ENCODE data around the gene SMYD2. TPM values are rescaled to one million over a fixed set of nuclear protein-coding genes. Genes with fewer than 3 reads are reported as not detected.

SMYD2 gene
- total and polyA plus RNA-seq, 2 of the 8 experiments (the other 6 are each of a cell fraction or from before 2014, with no cell fraction given) = 3.0 to 5.2 TPM

GRCh38 chr1:214236477-214236876, 44.5 kb upstream of the SMYD2 start:
- Histone ChIP-seq H3K79me1 (ENCODE audit: low read depth, low read length) (no peaks in the 10 kb centered on the region), H3K9me3 (ENCODE audit: insufficient read depth in 2 of 2, low read depth in 1 of 2, low read length in 1 of 2) (no peaks in the 10 kb centered on the region), H3K14ac (ENCODE audit: insufficient read length) (no peak overlapping the region), H2AK5ac (ENCODE audit: low read depth, low read length) (no peak overlapping the region), H2AFZ (ENCODE audit: low read length) (no peak overlapping the region), H2BK5ac (ENCODE audit: low read depth, low read length) (no peak overlapping the region), H4K20me1 (replicated peaks in 1 of 2; ENCODE audit: control insufficient read depth in 1 of 2, insufficient read depth in 2 of 2, low read length in 2 of 2) (no peaks in the 10 kb centered on the region), H3K23ac (ENCODE audit: insufficient read length) (no peak overlapping the region), H3K18ac (ENCODE audit: extremely low read depth, low read length) (no peak overlapping the region), H4K8ac (ENCODE audit: extremely low read depth, insufficient read depth, low read length) (no peak overlapping the region), H3K4me2 (ENCODE audit: insufficient read depth in 1 of 2, low read depth in 2 of 2, low read length in 2 of 2) (no peak overlapping the region), H4K91ac (replicated peaks; ENCODE audit: insufficient read length, low read length) (no peak overlapping the region), H3K79me2 (ENCODE audit: control insufficient read depth in 1 of 2, insufficient read depth in 2 of 2, low read length in 2 of 2) (no peaks in the 10 kb centered on the region), H3K27me3 (replicated peaks in 1 of 4; ENCODE audit: control insufficient read depth in 3 of 4, extremely low read depth in 1 of 4, insufficient read depth in 3 of 4, low read length in 3 of 4) (peaks cover 0 to 1% (median 0%) of the 10 kb centered on the region in 4 experiments; a peak in 1 of 7 replicates), H2BK120ac (replicated peaks; ENCODE audit: low read depth, low read length) (no peak overlapping the region), H3K36me3 (ENCODE audit: control insufficient read depth in 2 of 4, insufficient read depth in 4 of 4, low read length in 3 of 4) (no peaks in the 10 kb centered on the region), H2BK20ac (ENCODE audit: low read length) (no peak overlapping the region), H3K23me2 (ENCODE audit: low read depth, low read length) (no peaks in the 10 kb centered on the region), H2BK15ac (ENCODE audit: low read length) (no peak overlapping the region), H3K4me3 (ENCODE audit: extremely low read depth in 1 of 4, insufficient read depth in 2 of 4, low read depth in 3 of 4, low read length in 4 of 4) (no peak overlapping the region), H4K5ac (ENCODE audit: insufficient read length, low read depth, low read length) (no peak overlapping the region), H3K4me1 (replicated peaks in 1 of 4; ENCODE audit: control insufficient read depth in 3 of 4, insufficient read depth in 4 of 4, low read length in 3 of 4) (no peaks in the 10 kb centered on the region), H3K4ac (replicated peaks; ENCODE audit: insufficient read length, low read depth, low read length) (no peak overlapping the region), H3K27ac (ENCODE audit: low read depth, low read length) (no peak overlapping the region), H2BK12ac (ENCODE audit: low read depth, low read length) (no peak overlapping the region), H3K9ac (replicated peaks in 1 of 4; ENCODE audit: extremely low read depth in 1 of 4, low read depth in 3 of 4, low read length in 3 of 4) (no peak overlapping the region), H3K56ac (replicated peaks; ENCODE audit: insufficient read length, low read depth, low read length) (no peak overlapping the region)
- WGBS, 2 experiments (ENCODE audit: extremely low coverage in 1 of 2, insufficient coverage in 1 of 2, insufficient read length in 1 of 2, insufficient replicate concordance in 2 of 2, low coverage in 1 of 2, low lambda C conversion rate in 2 of 2, missing lambda C conversion rate in 1 of 2) = 63% methylated on average over 2 of the region's 2 CpGs; no CpG with 5 or more reads in 1 of the 2 experiments
- CTCF ChIA-PET (ENCODE audit: partially characterized antibody) = interaction anchor here (0.7 to 3.8 kb wide), 7 partner anchors 20 to 95 kb away, joined by 3 to 14 read pairs (median 3); no protein-coding TSS in a partner anchor
- no peak for TF ChIP-seq ATF2 (IDR thresholded peaks at IDR 0.05; ENCODE audit: low read length)
- peak; percentile 69; the same call in 1 of the 2 replicates for TF ChIP-seq CEBPB (IDR thresholded peaks at IDR 0.05; ENCODE audit: low read depth, low read length)
- no peak for TF ChIP-seq E2F6 (IDR thresholded peaks at IDR 0.05)
- DNase-seq (ENCODE audit: low read depth in 1 of 2, low spot score in 2 of 2) = no peak
- no peak for FAIRE-seq
- POLR2A ChIA-PET (ENCODE audit: partially characterized antibody) = no interaction called here

Data from H1 (cell line).